GM12875 (cell line): ENCODE data around the gene BRSK2.
"Not testable (repeated sequence)": the region's sequence is repeated elsewhere in the genome, so short reads cannot be mapped to it uniquely, and the experiment has no call there.

ENCODE experiments used
- H3K4me3 ChIP-seq: one replicate; pipeline ENCODE4 v1.5.1; 2011; ENCODE audit warnings: low read depth, low read length, control low read depth
- CTCF ChIP-seq: IDR thresholded peaks from 2 replicates; pipeline ENCODE4 v1.5.1; 2011; ENCODE audit warnings: low read depth, mild to moderate bottlenecking, control low read depth, inconsistent platforms, low read length, moderate library complexity, borderline replicate concordance; ENCODE audit not compliant: insufficient read depth

Gene BRSK2

GRCh38 chr11:1408346-1408745 lies 18.6 kb downstream of the BRSK2 start:
- TF ChIP-seq CTCF = no peak

DNA sequence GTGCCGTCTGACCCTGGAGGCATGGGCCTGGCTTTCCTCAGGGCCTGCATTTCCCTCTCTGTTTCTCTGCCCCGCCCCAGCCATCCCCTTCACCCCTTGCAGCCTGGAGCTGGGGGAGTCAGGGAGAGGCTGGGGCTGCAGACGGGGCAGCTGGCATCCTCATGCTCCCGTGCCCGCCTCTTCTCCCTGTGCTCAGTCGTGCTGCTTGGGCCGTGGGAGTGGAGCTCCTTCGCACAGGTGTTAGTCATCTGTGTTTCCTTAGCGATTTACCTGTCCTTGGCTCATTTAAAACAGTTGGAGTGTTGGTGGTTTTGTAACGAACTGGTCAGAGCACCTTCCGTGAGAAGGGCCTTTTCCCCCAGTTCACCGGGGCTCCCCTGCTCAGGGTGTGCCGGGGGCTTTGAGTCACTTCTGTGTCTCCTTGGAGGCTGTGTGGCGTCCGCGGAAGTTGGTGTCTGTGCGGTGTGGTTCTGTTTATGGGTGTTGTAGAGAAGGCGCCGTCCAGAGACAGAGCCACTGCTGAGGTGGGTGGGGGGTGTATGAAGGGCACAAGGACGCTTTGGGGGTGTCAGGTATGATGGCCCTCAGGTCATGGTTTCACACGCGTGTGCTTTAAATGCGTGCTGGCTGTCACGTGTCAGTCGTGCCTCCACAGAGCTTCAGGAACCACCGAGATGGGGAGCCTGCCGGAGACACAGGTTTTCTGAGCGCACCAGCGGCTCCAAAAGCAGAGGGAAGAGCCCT lies 19.5 kb downstream of the BRSK2 start:
- H3K4me3 ChIP-seq = no peak overlapping the region

More at GRCh38 chr11:1408346-1408745, 18.6 kb downstream of the BRSK2 start:
- no peak overlapping the region for H3K4me3 ChIP-seq

DNA sequence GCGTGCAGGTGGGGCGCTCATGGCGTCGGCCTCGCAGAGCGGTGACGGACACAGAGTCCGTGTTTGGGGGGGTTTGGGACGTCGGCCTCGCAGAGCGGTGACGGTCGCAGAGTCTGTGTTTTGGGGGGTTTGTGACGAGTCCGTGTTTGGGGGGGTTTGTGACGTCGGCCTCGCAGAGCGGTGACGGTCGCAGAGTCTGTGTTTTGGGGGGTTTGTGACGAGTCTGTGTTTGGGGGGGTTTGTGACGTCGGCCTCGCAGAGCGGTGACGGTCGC lies 20.1 kb downstream of the BRSK2 start:
- H3K4me3 ChIP-seq = not testable (repeated sequence)

More for the DNA sequence above, 19.5 kb downstream of the BRSK2 start:
- TF ChIP-seq CTCF = no peak

- no peak for TF ChIP-seq CTCF
- no peak overlapping the region for H3K4me3 ChIP-seq
Observed at GRCh38 chr11:1410366-1411291, 20.9 kb downstream of the BRSK2 start.

DNA sequence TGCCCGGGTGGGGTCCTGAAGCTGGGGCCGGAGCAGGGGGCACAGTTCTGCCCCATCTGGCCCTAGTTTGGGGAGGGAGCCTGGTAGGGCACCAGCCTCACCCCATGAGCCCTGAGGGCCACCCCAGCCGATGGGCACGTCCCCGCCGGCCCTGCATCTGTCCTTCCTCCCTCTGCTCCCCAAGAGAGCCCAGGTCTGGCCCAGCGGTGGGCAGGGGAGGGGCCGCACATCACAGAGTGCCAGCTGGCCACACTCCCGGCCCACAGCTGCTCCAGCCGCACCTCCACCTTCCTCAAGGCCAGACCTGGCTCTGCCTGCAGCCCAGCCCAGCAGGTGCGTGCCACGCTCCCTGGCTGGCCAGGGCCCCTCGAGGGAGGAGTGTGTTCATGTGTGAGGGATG lies 21.6 kb downstream of the BRSK2 start:
- no peak overlapping the region for H3K4me3 ChIP-seq
- no peak for TF ChIP-seq CTCF

DNA sequence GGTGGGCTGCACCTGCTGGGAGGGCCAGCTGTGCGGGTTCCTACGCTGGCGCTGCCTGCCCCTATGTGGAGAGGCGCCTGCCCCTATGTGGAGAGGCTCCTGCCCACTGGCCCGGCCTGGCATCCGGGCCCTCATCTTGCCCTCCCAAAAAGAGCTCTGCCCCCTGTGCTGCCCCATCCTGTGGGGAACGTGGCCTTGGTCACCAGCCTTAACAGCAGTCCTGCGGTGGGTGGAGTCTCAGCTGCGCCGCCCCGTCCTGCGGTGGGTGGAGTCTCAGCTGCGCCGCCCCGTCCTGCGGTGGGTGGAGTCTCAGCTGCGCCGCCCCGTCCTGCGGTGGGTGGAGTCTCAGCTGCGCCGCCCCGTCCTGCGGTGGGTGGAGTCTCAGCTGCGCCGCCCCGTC lies 22.0 kb downstream of the BRSK2 start:
- not testable (repeated sequence) for H3K4me3 ChIP-seq

GRCh38 chr11:1412377-1413095 lies 22.8 kb downstream of the BRSK2 start:
- no peak for TF ChIP-seq CTCF
- no peak overlapping the region for H3K4me3 ChIP-seq
